ENCODE measurements around the gene PLCH2. TPM values are rescaled to one million over a fixed set of nuclear protein-coding genes. Genes with fewer than 3 reads are reported as not detected.

Gene PLCH2
- total and polyA plus RNA-seq, 9 of the 15 experiments (the other 6 are each of a cell fraction or from before 2014, with no cell fraction given): 0.16 TPM; not detected in 8

DNA sequence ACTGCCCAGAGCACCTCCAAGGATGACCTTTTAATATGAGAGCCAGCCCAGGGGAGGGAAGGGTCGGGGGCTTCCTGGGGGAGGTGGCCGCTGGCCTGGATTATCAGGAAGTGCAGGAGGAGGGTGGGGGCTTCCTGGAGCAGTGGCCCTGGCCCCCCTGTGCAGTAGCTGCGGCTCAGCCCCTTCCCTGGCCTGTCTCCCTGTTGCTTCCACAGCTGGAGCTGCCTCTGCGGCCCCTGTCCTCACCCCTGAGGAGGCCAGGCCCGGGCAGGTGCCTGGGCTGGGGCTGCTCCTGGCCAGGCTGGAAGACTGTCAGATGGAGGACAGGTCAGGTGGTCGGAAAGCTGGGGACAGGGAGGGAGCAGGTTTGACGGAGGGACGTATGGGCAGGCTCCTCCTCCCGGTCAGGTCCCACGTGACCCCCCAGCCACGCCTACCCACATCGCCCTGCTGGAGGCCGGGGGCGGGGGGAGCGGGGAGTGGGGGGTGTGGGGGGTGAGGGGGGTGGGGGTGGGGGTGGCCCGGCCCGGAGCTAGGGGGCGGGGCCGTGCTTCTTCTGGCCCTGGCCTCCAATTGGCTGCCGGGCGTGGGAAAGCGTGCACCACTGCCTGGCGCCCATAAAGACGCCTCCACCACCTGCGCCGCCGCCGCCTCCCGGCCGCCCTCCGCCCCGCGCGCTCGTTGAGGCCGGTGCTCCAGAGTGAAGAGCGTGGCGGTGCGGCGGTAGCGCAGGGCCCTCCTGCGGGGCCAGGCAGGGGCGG is 69.8 kb downstream of the PLCH2 start (continued):
- TF ChIP-seq, protein P1, sequence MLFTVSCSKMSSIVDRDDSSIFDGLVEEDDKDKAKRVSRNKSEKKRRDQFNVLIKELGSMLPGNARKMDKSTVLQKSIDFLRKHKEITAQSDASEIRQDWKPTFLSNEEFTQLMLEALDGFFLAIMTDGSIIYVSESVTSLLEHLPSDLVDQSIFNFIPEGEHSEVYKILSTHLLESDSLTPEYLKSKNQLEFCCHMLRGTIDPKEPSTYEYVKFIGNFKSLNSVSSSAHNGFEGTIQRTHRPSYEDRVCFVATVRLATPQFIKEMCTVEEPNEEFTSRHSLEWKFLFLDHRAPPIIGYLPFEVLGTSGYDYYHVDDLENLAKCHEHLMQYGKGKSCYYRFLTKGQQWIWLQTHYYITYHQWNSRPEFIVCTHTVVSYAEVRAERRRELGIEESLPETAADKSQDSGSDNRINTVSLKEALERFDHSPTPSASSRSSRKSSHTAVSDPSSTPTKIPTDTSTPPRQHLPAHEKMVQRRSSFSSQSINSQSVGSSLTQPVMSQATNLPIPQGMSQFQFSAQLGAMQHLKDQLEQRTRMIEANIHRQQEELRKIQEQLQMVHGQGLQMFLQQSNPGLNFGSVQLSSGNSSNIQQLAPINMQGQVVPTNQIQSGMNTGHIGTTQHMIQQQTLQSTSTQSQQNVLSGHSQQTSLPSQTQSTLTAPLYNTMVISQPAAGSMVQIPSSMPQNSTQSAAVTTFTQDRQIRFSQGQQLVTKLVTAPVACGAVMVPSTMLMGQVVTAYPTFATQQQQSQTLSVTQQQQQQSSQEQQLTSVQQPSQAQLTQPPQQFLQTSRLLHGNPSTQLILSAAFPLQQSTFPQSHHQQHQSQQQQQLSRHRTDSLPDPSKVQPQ (CRISPR knock-in tag; IDR thresholded peaks at IDR 0.05; ENCODE audit: borderline replicate concordance): no peak
- TF ChIP-seq ZNF583 (CRISPR knock-in tag; IDR thresholded peaks at IDR 0.05): no peak
- TF ChIP-seq, protein P2, sequence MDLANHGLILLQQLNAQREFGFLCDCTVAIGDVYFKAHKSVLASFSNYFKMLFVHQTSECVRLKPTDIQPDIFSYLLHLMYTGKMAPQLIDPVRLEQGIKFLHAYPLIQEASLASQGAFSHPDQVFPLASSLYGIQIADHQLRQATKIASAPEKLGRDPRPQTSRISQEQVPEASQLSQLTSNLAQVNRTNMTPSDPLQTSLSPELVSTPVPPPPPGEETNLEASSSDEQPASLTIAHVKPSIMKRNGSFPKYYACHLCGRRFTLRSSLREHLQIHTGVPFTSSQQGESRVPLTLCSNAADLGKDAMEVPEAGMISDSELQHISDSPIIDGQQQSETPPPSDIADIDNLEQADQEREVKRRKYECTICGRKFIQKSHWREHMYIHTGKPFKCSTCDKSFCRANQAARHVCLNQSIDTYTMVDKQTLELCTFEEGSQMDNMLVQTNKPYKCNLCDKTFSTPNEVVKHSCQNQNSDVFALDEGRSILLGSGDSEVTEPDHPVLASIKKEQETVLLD (IDR thresholded peaks at IDR 0.05): 0 out of 2 replicates have a peak, but pooled peaks have one; percentile 22
- TF ChIP-seq ZNF12 (CRISPR knock-in tag; IDR thresholded peaks at IDR 0.05): no peak
- TF ChIP-seq CSDE1 (IDR thresholded peaks at IDR 0.05): no peak
- TF ChIP-seq ZNF347 (CRISPR knock-in tag; IDR thresholded peaks at IDR 0.05; ENCODE audit: low read depth): no peak
- TF ChIP-seq, protein P3, sequence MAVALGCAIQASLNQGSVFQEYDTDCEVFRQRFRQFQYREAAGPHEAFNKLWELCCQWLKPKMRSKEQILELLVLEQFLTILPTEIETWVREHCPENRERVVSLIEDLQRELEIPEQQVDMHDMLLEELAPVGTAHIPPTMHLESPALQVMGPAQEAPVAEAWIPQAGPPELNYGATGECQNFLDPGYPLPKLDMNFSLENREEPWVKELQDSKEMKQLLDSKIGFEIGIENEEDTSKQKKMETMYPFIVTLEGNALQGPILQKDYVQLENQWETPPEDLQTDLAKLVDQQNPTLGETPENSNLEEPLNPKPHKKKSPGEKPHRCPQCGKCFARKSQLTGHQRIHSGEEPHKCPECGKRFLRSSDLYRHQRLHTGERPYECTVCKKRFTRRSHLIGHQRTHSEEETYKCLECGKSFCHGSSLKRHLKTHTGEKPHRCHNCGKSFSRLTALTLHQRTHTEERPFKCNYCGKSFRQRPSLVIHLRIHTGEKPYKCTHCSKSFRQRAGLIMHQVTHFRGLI (CRISPR knock-in tag; IDR thresholded peaks at IDR 0.05): no peak
- TF ChIP-seq, protein P4, sequence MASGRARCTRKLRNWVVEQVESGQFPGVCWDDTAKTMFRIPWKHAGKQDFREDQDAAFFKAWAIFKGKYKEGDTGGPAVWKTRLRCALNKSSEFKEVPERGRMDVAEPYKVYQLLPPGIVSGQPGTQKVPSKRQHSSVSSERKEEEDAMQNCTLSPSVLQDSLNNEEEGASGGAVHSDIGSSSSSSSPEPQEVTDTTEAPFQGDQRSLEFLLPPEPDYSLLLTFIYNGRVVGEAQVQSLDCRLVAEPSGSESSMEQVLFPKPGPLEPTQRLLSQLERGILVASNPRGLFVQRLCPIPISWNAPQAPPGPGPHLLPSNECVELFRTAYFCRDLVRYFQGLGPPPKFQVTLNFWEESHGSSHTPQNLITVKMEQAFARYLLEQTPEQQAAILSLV (tag; IDR thresholded peaks at IDR 0.05): no peak
- no peak for TF ChIP-seq ZNF75A (CRISPR knock-in tag; IDR thresholded peaks at IDR 0.05)
- TF ChIP-seq ZNF586 (CRISPR knock-in tag; conservative IDR thresholded peaks at IDR 0.05): no peak
- no peak for TF ChIP-seq SRSF3 (IDR thresholded peaks at IDR 0.05; ENCODE audit: insufficient read depth, low read length)
- TF ChIP-seq NEUROD1 (IDR thresholded peaks at IDR 0.05; ENCODE audit: borderline replicate concordance, low read depth, low read length, partially characterized antibody): no peak
- TF ChIP-seq CBFA2T3 (IDR thresholded peaks at IDR 0.05): no peak
- no peak for TF ChIP-seq NELFE (IDR thresholded peaks at IDR 0.05; ENCODE audit: insufficient read depth, insufficient read length)
- TF ChIP-seq SNRNP70 (optimal IDR thresholded peaks at IDR 0.05; ENCODE audit: low read depth, low read length): no peak
- TF ChIP-seq ZNF830 (CRISPR knock-in tag; IDR thresholded peaks at IDR 0.05): no peak
- no peak for TF ChIP-seq ZNF124 (CRISPR knock-in tag; IDR thresholded peaks at IDR 0.05)
- TF ChIP-seq PHF21A (IDR thresholded peaks at IDR 0.05; ENCODE audit: borderline replicate concordance, low read depth): 0 out of 2 replicates have a peak, but pooled peaks have one; percentile 39
- no peak for TF ChIP-seq ARHGAP35 (IDR thresholded peaks at IDR 0.05; ENCODE audit: partially characterized antibody)
- no peak for TF ChIP-seq IRF2 (CRISPR knock-in tag; IDR thresholded peaks at IDR 0.05)
- TF ChIP-seq TEAD2 (tag; IDR thresholded peaks at IDR 0.05): no peak
- no peak for TF ChIP-seq JUN (IDR thresholded peaks at IDR 0.05; ENCODE audit: borderline replicate concordance, low read depth, low read length)
- no peak for TF ChIP-seq JUN (CRISPR knock-in tag; IDR thresholded peaks at IDR 0.05; ENCODE audit: borderline replicate concordance)
